Panc1 (cell line): ENCODE measurements around the gene LRRC49. TPM values are rescaled to one million over a fixed set of nuclear protein-coding genes. Genes with fewer than 3 reads are reported as not detected.

Experiments used
- ATAC-seq: fragments of 200-7000 bp; cut with Tn5 transposase; 2 replicates; pipeline ENCODE4 v1.9.1; 2020; ENCODE audit warnings: mild to moderate bottlenecking, moderate library complexity
- BruUV-seq: library from RNA; stranded (reverse); fragments of 400-500 nt; replicated peaks from 2 replicates; lab custom pipeline; 2021; lab: Mats Ljungman, UMichigan
- CTCF ChIA-PET: fragments of 300-600 bp; sonication (Branson Sonifier 250); formaldehyde crosslinking; loops from one replicate; lab custom pipeline; 2022; ENCODE audit warnings: antibody characterized with exemption; lab: Charles Lee
- POLR2A ChIA-PET: fragments of 300-600 bp; sonication (Branson Sonifier 250); formaldehyde crosslinking; loops from one replicate; lab custom pipeline; 2022; ENCODE audit warnings: antibody characterized with exemption; lab: Charles Lee
- DNase-seq: peaks from one replicate; pipeline ENCODE4 v3.0.0-alpha.2; 2010; ENCODE audit warnings: low read depth, low spot score
- H3K27ac ChIP-seq: 2 replicates; pipeline ENCODE4 v1.5.1; 2011; ENCODE audit warnings: mild to moderate bottlenecking, low read length, inconsistent platforms
- H3K27me3 ChIP-seq: fragments of 200-500 bp; sonication (Bioruptor generic); 2 replicates; pipeline ENCODE4 v1.6.0; 2014; ENCODE audit warnings: low read length, inconsistent platforms; ENCODE audit not compliant: control insufficient read depth, insufficient read depth
- H3K36me3 ChIP-seq: fragments of 200-500 bp; sonication (Bioruptor generic); 2 replicates; pipeline ENCODE4 v1.5.1; 2014; ENCODE audit warnings: inconsistent platforms, mild to moderate bottlenecking, low read length, moderate library complexity; ENCODE audit not compliant: control insufficient read depth, insufficient read depth
- H3K4me1 ChIP-seq: 2 replicates; pipeline ENCODE4 v1.5.1; 2011; ENCODE audit warnings: inconsistent platforms, mild to moderate bottlenecking, low read length, moderate library complexity; ENCODE audit not compliant: control insufficient read depth, insufficient read depth
- H3K4me3 ChIP-seq, 2 experiments: 2 replicates each; pipeline ENCODE4 v1.5.1; 2011 to 2012; ENCODE audit warnings: low read depth in 2 of 2, low read length in 2 of 2, mild to moderate bottlenecking in 2 of 2, inconsistent platforms in 1 of 2, moderate library complexity in 1 of 2
- H3K9me3 ChIP-seq: fragments of 200-500 bp; sonication (Bioruptor generic); 2 replicates; pipeline ENCODE4 v1.5.1; 2014; ENCODE audit warnings: low read depth, mild to moderate bottlenecking, inconsistent platforms, low read length, moderate library complexity; ENCODE audit not compliant: control insufficient read depth, insufficient read depth
- POLR2AphosphoS5 ChIP-seq: IDR thresholded peaks from 2 replicates; pipeline ENCODE4 v1.6.1; 2012; ENCODE audit warnings: mild to moderate bottlenecking, low read depth, low read length, moderate library complexity
- SIN3A ChIP-seq: IDR thresholded peaks from 2 replicates; pipeline ENCODE4 v1.6.1; 2012; ENCODE audit warnings: low read depth, mild to moderate bottlenecking, low read length, moderate library complexity, borderline replicate concordance; ENCODE audit not compliant: insufficient read depth
- TCF7L2 ChIP-seq: IDR thresholded peaks from 2 replicates; pipeline ENCODE4 v1.6.1; 2011; ENCODE audit warnings: mild to moderate bottlenecking, low read depth, low read length, inconsistent platforms
- in situ Hi-C: cut with HindIII; loops from 2 replicates; pipeline ENCODE4 v1.10.0; 2016; ENCODE audit warnings: low sequenced_read_pairs, low pct_unique_long_range_greater_than_20kb
- intact Hi-C: fragments of 100-400 bp; cut with micrococcal nuclease; formaldehyde crosslinking; loops from one replicate; pipeline ENCODE4 v1.10.0; 2022; ENCODE audit not compliant: unreplicated experiment
- total RNA-seq: library from RNA; stranded (reverse); gene quantifications from one replicate; pipeline ENCODE4 v1.2.1, GENCODE V29; 2021; ENCODE audit not compliant: unreplicated experiment
- TF ChIP-seq, protein P1 (sequence below), 2 experiments: IDR thresholded peaks; 2 replicates each; pipeline ENCODE4 v1.6.1; 2011 to 2012; ENCODE audit warnings: low read depth in 2 of 2, control low read depth in 1 of 2, low read length in 1 of 2, mild to moderate bottlenecking in 1 of 2, moderate library complexity in 1 of 2; ENCODE audit not compliant: insufficient read depth in 1 of 2
- TF ChIP-seq, protein P2 (sequence below): fragments of 450-650 bp; IDR thresholded peaks from 2 replicates; pipeline ENCODE4 v1.5.1; 2017; ENCODE audit warnings: mild to moderate bottlenecking

LRRC49 gene
- total RNA-seq, 1 experiment from 2014 or later: 8.3 TPM

DNA sequence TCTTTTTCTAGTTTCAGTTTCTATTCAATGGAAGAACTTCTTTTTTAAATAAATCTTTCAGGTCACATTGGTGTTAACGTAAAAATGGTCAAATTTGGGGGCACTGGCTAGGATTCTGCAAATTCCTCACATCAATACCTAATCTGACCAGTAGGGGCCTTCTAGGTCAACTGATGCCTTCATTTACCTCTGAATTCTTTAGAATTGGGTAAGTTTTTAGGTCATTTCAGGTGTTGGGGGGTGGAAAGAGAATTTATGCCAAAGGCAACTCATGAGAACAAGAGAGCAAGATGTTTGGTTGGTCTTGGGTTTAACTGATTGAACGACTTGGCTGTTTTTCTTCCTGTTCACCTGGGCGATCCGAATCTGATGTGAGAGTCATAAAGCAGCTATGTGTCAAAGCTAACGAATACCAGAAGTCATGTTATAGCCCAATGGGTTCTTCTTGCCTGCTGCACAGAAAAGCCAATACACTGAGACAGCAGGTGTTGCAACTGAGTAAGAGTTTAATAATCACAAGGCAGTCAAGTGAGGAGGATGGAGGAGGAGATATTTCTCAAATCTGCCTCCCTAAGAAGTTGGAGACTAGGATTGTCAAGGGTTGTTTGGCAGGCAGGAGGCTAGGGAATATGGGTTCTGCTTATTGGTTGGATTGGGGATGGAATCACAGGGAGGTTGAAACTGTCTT, 15.3 kb downstream of the LRRC49 start:
- H3K27ac ChIP-seq: no peak overlapping the region
- intact Hi-C loops (no loop called here), in situ Hi-C loops (no loop called here)
- ATAC-seq (no peak), DNase-seq (no peak)
- peaks cover 19% of the 10 kb centered on the region; the same call in 1 of the 2 replicates for H3K9me3 ChIP-seq
- no peaks in the 10 kb centered on the region; the same call in 1 of the 2 replicates for H3K36me3 ChIP-seq
- ChIA-PET POLR2A (no interaction called here), CTCF (no interaction called here)
- TF ChIP-seq, protein P1, sequence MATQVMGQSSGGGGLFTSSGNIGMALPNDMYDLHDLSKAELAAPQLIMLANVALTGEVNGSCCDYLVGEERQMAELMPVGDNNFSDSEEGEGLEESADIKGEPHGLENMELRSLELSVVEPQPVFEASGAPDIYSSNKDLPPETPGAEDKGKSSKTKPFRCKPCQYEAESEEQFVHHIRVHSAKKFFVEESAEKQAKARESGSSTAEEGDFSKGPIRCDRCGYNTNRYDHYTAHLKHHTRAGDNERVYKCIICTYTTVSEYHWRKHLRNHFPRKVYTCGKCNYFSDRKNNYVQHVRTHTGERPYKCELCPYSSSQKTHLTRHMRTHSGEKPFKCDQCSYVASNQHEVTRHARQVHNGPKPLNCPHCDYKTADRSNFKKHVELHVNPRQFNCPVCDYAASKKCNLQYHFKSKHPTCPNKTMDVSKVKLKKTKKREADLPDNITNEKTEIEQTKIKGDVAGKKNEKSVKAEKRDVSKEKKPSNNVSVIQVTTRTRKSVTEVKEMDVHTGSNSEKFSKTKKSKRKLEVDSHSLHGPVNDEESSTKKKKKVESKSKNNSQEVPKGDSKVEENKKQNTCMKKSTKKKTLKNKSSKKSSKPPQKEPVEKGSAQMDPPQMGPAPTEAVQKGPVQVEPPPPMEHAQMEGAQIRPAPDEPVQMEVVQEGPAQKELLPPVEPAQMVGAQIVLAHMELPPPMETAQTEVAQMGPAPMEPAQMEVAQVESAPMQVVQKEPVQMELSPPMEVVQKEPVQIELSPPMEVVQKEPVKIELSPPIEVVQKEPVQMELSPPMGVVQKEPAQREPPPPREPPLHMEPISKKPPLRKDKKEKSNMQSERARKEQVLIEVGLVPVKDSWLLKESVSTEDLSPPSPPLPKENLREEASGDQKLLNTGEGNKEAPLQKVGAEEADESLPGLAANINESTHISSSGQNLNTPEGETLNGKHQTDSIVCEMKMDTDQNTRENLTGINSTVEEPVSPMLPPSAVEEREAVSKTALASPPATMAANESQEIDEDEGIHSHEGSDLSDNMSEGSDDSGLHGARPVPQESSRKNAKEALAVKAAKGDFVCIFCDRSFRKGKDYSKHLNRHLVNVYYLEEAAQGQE (IDR thresholded peaks at IDR 0.05; ENCODE audit: insufficient read depth in 1 of 2, low read depth in 2 of 2, low read length in 1 of 2): no peak
- TF ChIP-seq, protein P2, sequence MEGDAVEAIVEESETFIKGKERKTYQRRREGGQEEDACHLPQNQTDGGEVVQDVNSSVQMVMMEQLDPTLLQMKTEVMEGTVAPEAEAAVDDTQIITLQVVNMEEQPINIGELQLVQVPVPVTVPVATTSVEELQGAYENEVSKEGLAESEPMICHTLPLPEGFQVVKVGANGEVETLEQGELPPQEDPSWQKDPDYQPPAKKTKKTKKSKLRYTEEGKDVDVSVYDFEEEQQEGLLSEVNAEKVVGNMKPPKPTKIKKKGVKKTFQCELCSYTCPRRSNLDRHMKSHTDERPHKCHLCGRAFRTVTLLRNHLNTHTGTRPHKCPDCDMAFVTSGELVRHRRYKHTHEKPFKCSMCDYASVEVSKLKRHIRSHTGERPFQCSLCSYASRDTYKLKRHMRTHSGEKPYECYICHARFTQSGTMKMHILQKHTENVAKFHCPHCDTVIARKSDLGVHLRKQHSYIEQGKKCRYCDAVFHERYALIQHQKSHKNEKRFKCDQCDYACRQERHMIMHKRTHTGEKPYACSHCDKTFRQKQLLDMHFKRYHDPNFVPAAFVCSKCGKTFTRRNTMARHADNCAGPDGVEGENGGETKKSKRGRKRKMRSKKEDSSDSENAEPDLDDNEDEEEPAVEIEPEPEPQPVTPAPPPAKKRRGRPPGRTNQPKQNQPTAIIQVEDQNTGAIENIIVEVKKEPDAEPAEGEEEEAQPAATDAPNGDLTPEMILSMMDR: peak; percentile 31; the same call in 1 of the 2 replicates
- TF ChIP-seq POLR2AphosphoS5 (no peak), TCF7L2 (no peak), SIN3A (no peak)
- no peaks in the 10 kb centered on the region for H3K4me1 ChIP-seq
- no peaks in the 10 kb centered on the region for H3K27me3 ChIP-seq
- H3K4me3 ChIP-seq: no peak overlapping the region
- BruUV-seq: no TSS peak

DNA sequence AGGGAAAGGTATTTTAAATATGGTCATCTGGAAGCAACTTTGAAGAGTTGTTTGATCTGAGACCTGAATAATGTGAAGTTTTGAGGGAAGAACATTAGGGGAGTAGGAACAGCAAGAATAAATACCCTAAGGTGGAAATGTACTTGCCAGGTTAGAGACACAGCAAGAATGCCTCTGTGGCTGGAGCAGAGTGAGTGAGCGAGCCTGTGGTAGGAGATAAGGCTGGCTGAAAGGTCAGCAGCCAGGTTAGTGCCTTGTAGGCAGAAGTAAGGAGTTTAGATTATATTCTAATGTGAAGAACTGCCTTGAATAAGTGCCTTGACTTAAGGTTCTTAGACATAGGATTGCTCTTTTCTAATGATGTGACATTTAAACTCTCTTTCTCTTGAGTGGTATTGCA, 18.3 kb downstream of the LRRC49 start:
- POLR2A ChIA-PET: no interaction called here
- no peak overlapping the region for H3K27ac ChIP-seq
- no peak for DNase-seq
- H3K27me3 ChIP-seq: no peaks in the 10 kb centered on the region
- TF ChIP-seq, protein P2: no peak
- no peak for TF ChIP-seq POLR2AphosphoS5
- TF ChIP-seq, protein P1 (IDR thresholded peaks at IDR 0.05; ENCODE audit: insufficient read depth in 1 of 2, low read depth in 2 of 2, low read length in 1 of 2): no peak
- TF ChIP-seq SIN3A: no peak
- no peak for TF ChIP-seq TCF7L2
- H3K4me3 ChIP-seq: no peak overlapping the region
- no peaks in the 10 kb centered on the region for H3K36me3 ChIP-seq
- BruUV-seq: no TSS peak
- intact Hi-C loops: no loop called here
- H3K9me3 ChIP-seq: peaks cover 19% of the 10 kb centered on the region; the same call in 1 of the 2 replicates
- in situ Hi-C loops: no loop called here
- H3K4me1 ChIP-seq: no peaks in the 10 kb centered on the region
- CTCF ChIA-PET: no interaction called here
- no peak for ATAC-seq
